Hepatocyte (in vitro differentiated cells): ENCODE results near the gene CD40.

Experiments
- CTCF ChIP-seq: fragments of 200-600 bp; sonication (generic); IDR thresholded peaks from 2 replicates; pipeline ENCODE4 v1.5.1; 2016; ENCODE audit warnings: antibody characterized with exemption, mild to moderate bottlenecking; ENCODE audit not compliant: poor library complexity
- EZH2 ChIP-seq: fragments of 200-600 bp; sonication (generic); IDR thresholded peaks from 2 replicates; pipeline ENCODE4 v1.6.1; 2016; ENCODE audit warnings: antibody characterized with exemption, mild to moderate bottlenecking, borderline replicate concordance
- EZH2phosphoT487 ChIP-seq: fragments of 200-600 bp; sonication (generic); IDR thresholded peaks from one replicate; pipeline ENCODE4 v1.6.1; 2018; ENCODE audit warnings: antibody characterized with exemption, mild to moderate bottlenecking, low read depth, moderate library complexity; ENCODE audit not compliant: unreplicated experiment, severe bottlenecking

- TF ChIP-seq CTCF: no peak
- no peak for TF ChIP-seq EZH2
- no peak for TF ChIP-seq EZH2phosphoT487
Measured at GRCh38 chr20:46122071-46122470, 4.0 kb downstream of the CD40 start.
